Kasumi-1 (cell line): ENCODE results near the gene OR10H4.
"Not testable (repeated sequence)": the region's sequence is repeated elsewhere in the genome, so short reads cannot be mapped to it uniquely, and the experiment has no call there.

Experiments used
- DNase-seq, 2 experiments: peaks; one replicate each; lab custom pipeline; 2025; lab: John Stamatoyannopoulos, UW

Gene OR10H4

GRCh38 chr19:15937771-15938170 lies 11.0 kb upstream of the OR10H4 start:
- no peak for DNase-seq

- no peak for DNase-seq
These were observed 4.4 kb upstream of the OR10H4 start for GRCh38 chr19:15944401-15944800.

GRCh38 chr19:15945301-15945700 lies 3.5 kb upstream of the OR10H4 start:
- DNase-seq = no peak

- no peak for DNase-seq
These were observed 6.0 kb downstream of the OR10H4 start for GRCh38 chr19:15954820-15955219.

GRCh38 chr19:15962319-15962718 lies 13.5 kb downstream of the OR10H4 start:
- DNase-seq = no peak

- DNase-seq = no peak
These were observed 15.4 kb downstream of the OR10H4 start for GRCh38 chr19:15964231-15964630.

- DNase-seq = no peak
These were observed 22.5 kb downstream of the OR10H4 start for GRCh38 chr19:15971224-15971780.

GRCh38 chr19:15972043-15972442 lies 23.2 kb downstream of the OR10H4 start:
- DNase-seq = not testable (repeated sequence)

- DNase-seq = no peak
These were observed 26.0 kb downstream of the OR10H4 start for GRCh38 chr19:15974856-15975255.

GRCh38 chr19:15976836-15977689 lies 28.3 kb downstream of the OR10H4 start:
- no peak for DNase-seq

- no peak for DNase-seq
These were observed 28.9 kb downstream of the OR10H4 start for GRCh38 chr19:15977690-15978089.

- no peak for DNase-seq
These were observed 30.5 kb downstream of the OR10H4 start for GRCh38 chr19:15979293-15979692.

GRCh38 chr19:15985831-15986230 lies 37.0 kb downstream of the OR10H4 start:
- not testable (repeated sequence) for DNase-seq

GRCh38 chr19:15986701-15987100 lies 37.9 kb downstream of the OR10H4 start:
- no peak for DNase-seq

GRCh38 chr19:15989889-15990288 lies 41.1 kb downstream of the OR10H4 start:
- DNase-seq = no peak

GRCh38 chr19:15991602-15992001 lies 42.8 kb downstream of the OR10H4 start:
- DNase-seq = no peak

GRCh38 chr19:15992014-15992413 lies 43.2 kb downstream of the OR10H4 start:
- DNase-seq = no peak

- no peak for DNase-seq
These were observed 46.7 kb downstream of the OR10H4 start for GRCh38 chr19:15995536-15995935.

- DNase-seq = no peak
These were observed 49.4 kb downstream of the OR10H4 start for GRCh38 chr19:15998166-15998565.
